ENCODE data around the gene RPL39.
A peak's percentile ranks its signal among the peaks of the same experiment; 100 is the strongest.
"Not testable (repeated sequence)": the region's sequence is repeated elsewhere in the genome, so short reads cannot be mapped to it uniquely, and the experiment has no call there.

The RPL39 gene

DNA sequence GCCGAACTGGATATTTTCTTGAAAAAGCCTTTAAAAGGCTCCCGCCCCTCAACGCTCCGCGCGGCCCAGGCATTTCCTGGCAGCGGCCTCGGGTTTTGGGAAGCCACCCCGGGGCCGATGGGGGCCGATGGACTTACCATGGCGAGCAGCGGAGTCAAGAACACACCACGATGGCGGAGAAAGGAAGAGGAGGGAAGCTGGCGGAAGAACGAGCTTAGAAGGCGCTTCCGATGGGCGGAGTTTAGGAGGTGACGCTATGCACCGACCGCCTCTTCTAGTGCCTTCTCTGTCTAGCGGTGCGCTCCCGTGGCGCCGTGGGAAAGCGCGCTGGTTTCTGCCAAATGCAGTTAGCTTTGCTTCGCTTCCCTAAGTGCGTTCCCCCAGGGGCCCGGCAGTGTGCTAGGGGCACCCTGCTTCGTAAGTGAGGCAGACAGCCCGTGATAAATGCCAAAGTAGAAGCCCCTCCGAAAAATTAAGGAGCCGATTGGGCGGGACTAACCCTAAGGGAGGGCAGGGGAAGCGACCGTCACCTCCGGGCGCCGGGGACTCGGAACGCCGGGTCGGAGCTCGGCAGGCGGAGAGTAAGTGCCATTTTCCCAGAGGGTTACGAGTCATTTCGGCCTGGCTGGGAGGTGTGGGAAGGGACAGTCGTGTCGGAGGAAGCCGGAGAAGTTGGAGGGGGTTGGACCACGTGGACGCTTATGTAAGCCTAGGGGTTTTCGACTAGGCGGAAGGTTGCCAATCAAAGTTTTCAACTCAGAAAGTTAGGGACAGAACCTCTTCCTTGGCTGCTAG is at the start of gene RPL39:
Gene RPL39 (minus strand): TSS at position 194 of the 795 bp plus-strand sequence. CDS start 54 bp downstream, at position 140.
- DNase-seq (ENCODE audit: low spot score), result peak; percentile 70

DNA sequence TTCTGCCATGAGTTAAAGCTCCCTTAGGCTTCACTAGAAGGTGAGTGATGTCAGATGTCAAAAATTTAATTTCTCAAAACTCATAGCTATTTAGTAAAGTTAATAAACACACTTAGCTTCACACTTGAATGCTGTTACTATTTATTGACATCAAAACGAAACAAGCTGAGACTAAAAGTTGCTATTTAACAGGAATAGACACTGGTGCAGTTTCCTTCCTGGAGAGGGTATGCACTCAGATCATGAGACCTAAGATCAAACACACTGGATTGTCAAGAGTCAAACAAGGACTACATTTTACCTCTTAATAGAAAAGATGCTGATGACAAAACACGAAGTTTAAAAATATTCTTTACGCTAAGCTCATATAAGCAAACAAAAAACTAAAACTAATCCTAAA is 42.5 kb upstream of the RPL39 start:
- no peak for DNase-seq (ENCODE audit: low spot score)

DNA sequence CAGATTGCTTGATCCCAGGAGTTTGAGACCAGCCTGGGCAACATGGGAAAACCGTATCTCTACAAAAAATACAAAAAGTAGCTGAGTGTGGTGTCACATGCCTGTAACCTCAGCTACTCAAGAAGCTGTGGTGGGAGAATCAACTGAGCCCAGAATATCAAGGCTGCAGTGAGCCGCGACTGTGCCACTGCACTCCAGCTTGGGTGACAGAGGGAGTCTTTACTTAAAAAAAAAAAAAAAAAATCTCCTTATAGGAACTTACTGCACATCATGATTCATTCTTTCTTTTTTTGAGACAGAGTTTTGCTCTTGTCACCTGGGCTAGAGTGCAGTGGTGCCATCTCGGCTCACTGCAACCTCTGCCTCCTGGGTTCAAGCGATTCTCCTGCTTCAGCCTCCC is 37.0 kb upstream of the RPL39 start:
- DNase-seq (ENCODE audit: low spot score), result no peak

DNA sequence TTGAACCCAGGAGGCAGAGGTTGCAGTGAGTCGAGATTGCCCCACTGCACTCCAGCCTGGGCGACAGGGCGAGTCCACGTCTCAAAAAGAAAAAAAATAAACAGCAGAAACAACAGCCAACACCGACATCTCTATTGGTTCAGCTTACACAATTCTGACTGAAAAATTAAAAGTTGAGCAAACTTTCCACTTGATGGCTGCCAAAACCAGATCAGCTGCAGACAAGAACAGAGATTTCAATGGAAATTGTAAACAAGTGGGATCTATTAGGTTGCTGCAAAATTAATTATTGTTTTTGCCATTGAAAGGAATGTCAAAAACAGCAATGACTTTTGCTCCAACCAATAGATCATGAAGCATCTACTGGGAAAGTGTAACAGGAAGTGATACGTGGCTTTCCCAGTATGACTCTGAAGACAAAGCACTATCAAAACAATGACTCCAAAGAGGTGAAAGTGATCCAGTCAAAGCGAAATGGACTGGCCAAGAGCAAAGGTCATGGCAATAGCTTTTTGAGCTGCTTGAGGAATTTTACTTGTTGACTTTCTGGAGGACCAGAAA is 35.0 kb upstream of the RPL39 start:
- no peak for DNase-seq (ENCODE audit: low spot score)

DNA sequence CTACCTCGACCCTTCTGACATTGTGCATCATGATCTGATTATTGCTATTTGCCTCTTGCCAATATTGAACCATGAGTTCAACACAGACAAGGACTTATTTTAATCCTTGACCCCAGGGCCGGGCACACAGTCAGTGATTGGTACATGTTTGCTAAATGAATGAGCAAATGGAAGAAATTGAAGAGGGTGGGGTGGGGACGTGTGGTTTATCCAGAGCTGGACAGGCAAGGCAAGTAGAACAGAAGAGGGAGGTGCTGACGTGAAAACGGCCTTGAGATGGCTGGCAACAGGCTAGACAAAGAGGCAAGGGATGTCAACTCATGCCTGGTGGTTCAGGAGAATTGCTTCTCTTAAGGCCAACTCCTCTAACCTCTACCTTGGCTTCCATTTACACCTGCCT is 32.8 kb upstream of the RPL39 start:
- not testable (repeated sequence) for DNase-seq (ENCODE audit: low spot score)

DNA sequence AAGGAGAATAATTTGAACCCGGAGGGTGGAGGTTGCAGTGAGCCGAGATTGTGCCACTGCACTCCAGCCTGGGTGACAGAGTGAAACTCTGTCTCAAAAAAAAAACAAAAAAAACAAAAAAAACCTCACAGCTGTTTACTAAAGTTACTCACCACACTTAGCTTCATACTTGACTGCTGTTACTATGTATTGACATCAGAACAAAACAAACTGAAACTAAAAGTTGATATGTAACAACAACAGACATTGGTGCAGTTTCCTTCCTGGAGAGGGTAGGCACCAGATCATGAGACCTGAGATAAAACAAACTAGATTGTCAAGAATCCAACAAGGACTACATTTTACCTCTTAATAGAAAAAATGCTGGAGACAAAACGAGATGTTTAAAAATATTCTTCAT is 30.3 kb upstream of the RPL39 start:
- peak; percentile 20 for DNase-seq (ENCODE audit: low spot score)

DNA sequence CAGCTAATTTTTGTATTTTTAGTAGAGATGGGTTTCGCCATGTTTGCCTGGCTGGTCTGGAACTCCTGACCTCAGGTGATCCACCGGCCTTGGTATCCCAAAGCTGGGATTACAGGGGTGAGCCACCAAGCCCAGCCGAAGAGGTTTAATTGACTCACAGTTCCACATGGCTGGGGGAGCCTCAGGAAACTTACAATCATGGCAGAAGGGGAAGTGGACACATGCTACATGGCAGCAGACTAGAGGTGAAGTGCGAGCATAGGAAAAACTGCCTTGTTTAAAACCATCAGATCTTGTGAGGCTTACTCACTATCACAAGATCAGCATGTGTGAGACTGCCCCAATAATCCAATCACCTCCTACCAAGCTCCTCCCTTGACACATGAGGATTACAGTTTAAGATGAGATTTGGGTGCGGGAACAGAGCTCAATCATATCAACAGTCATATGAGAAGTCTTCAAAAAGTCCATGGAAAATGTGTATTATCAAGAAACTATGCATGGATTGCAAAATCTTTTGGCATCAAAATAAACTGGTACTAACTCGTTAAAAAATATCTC is 25.8 kb upstream of the RPL39 start:
- DNase-seq (ENCODE audit: low spot score), result no peak

DNA sequence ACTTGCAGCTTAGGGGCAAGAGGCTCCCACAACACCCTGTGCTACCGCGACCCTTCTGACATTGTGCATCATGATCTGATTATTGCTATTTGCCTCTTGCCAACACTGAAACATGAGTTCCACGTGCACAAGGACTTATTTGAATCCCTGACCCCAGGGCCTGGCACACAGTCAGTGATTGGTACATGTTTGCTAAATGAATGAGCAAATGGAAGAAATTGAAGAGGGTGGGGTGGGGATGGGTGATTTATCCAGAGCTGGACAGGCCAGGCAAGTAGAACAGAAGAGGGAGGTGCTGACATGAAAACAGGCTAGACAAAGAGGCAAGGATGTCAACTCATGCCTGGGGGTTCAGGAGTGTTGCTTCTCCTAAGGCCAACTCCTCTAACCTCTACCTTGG is 24.9 kb upstream of the RPL39 start:
- no peak for DNase-seq (ENCODE audit: low spot score)

DNA sequence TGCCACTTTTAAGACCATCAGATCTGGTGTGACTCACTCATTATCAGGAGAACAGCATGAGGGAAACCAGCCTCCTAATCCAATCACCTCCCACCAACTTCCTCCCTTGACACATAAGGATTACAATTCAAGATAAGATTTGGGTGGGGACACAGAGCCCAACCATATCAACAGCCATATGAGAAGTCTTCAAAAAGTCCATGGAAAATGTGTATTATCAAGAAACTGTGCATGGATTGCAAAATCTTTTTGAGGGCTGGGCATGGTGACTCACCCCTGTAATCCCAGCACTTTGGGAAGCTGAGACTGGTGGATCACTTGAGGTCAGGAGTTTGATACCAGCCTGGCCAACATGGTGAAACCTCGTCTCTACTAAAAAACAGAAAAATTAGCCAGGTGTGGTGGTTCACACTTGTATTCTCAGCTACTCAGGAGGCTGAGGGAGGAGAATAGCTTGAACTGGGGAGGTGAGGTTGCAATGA is 17.8 kb upstream of the RPL39 start:
- DNase-seq (ENCODE audit: low spot score), result no peak

DNA sequence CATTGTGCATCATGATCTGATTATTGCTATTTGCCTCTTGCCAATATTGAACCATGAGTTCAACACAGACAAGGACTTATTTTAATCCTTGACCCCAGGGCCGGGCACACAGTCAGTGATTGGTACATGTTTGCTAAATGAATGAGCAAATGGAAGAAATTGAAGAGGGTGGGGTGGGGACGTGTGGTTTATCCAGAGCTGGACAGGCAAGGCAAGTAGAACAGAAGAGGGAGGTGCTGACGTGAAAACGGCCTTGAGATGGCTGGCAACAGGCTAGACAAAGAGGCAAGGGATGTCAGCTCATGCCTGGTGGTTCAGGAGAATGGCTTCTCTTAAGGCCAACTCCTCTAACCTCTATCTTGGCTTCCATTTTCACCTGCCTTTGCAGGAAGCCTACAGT is 17.0 kb upstream of the RPL39 start:
- not testable (repeated sequence) for DNase-seq (ENCODE audit: low spot score)

DNA sequence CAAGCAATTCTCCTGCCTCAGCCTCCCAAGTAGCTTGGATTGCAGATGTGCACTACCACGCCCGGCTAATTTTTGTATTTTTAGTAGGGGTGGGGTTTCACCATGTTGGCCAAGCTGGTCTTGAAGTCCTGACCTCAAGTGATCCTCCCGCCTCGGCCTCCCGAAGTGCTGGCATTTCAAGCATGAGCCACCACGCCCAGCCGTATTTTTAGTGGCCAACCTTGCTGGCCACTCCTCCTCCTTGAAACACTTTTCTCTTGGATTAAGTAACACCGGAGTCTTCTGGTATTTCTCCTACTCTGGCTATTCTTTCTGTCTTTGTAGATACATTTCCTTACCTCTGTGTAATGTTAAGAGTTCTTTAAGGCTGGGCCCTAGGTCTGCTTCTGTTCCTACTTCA is 11.1 kb upstream of the RPL39 start:
- DNase-seq (ENCODE audit: low spot score), result no peak

DNA sequence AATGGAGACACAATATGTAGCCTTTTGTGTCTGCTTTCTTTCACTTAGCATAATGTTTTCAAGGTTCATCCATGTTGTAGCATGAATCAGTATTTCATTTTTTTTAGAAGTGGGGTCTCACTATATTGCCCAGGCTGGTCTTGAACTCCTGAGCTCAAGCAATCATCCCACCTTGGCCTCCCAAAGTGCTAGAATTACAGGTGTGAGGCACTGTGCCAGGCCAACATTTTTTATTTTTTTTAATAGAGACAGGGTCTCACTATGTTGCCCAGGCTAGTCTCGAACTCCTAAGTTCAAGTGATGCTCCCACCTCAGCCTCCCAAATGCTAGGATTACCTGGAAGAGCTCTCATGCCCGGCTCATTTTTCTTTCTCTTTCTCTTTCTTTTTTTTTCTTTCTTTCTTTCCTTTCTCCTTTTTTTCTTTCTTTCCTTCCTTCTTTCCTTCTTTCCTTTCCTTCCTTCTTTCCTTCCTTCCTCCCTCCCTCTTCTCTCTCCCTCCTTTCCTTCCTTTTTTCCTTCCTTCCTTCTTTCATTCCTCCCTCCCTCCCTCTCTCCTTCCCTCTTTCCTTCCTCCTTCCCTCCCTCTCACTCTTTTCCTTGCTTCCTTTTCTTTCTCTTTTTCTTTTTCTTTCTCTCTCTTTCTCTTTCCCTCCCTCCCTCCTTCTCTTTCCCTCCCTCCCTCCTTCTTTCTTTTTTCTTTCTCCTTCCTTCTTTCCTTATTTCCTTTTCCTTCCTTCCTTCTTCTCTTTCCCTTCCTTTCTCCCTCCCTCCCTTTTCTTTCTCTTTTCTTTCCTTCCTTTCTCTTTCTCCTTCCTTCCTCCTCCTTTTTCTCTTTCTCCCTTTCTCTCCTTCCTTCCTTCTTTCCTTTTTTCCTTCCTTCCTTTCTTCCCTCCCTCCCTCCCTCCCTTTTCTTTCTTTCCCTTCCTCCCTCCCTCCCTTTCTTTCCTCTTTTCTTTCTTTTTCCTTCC is 10.1 kb upstream of the RPL39 start:
- no peak for DNase-seq (ENCODE audit: low spot score)

DNA sequence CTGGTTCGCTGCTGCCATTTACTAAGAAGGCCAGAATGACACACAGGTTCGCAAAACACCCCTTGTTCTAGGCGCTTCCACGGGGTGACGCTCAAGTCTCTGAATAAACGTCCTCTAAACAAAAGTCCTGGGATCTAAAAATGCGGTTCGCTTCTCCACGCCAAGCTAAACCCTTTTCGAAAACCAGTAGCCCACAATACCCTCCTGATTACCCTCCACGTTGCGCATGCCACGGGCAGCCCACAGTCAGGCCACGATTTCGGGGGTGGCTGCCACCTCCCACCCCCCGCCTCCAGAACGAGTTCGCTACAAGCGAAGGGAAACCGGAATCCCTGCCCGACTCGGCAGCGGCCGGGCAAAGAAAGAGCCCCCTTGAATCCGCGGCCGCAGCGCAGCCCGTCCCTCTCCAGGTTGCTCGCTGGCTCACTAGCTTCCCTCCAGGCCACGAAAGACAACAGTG is 423 bp downstream of the RPL39 start:
- peak; percentile 10 for DNase-seq (ENCODE audit: low spot score)

DNA sequence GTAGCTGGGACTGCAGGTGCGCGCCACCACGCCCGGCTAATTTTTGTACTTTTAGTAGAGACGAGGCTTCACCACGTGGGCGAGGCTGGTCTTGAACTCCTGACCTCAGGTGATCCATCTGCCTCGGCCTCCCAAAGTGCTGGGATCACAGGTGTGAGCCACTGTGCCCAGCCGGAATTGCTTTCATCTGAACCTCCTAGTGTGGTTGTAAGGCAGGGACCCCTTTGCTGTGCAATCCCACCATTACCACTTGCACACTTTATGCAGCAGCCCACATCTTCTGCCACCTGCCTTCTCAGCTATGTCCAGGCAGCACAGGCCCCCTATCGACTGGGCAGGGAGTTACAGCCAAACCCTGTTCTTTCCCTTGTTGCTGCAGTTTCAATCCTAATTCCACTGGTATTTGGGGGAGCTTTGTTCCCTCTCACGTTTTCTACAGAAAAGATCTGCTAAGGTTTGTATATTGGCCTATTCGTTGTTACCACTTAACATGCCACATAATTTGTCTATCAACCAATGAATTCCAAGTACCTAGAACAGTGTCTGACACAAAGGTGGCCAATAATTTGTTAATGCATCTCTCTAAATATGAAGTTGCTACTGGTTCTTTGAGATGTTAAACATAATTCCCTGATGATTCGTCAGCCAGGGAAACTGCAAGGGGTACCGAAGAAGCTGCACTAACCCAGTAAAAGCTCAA is 6.5 kb downstream of the RPL39 start:
- peak; percentile 29 for DNase-seq (ENCODE audit: low spot score)

DNA sequence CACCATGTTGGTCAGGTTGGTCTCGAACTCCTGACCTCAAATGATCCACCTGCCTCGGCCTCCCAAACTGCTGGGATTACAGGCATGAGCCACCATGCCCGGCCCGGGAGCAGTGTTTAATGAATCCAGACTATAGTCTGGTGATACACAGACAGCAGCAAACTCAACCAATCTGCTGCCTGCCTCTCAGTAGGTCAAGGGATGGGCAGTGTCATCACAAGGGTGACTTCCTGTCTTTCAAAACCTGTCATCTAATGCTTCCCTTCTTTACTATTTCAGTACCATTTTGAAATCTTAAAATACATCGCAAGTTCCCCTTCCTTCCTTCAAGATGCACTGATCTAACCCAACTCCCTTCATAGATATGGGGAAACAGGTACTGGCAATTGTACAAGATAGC is 8.4 kb downstream of the RPL39 start:
- DNase-seq (ENCODE audit: low spot score), result no peak

DNA sequence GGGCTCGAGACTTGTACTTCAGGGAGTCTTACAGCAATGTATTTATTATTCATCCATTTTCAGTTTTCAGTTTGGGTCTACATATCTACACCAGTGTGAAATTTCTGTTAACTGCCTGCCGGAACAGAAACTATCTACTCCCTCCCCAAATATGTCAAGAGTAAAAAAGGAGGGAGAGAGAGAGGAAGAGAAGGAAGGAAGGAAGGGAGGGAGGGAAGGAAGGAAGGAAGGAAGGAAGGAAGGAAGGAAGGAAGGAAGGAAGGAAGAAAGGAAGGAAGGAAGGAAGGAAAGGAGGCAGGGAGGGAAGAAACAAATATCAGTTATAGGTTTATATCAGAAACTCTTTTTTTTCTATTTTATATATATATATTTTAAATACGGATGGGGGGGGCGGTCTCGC is 12.6 kb downstream of the RPL39 start:
- no peak for DNase-seq (ENCODE audit: low spot score)

DNA sequence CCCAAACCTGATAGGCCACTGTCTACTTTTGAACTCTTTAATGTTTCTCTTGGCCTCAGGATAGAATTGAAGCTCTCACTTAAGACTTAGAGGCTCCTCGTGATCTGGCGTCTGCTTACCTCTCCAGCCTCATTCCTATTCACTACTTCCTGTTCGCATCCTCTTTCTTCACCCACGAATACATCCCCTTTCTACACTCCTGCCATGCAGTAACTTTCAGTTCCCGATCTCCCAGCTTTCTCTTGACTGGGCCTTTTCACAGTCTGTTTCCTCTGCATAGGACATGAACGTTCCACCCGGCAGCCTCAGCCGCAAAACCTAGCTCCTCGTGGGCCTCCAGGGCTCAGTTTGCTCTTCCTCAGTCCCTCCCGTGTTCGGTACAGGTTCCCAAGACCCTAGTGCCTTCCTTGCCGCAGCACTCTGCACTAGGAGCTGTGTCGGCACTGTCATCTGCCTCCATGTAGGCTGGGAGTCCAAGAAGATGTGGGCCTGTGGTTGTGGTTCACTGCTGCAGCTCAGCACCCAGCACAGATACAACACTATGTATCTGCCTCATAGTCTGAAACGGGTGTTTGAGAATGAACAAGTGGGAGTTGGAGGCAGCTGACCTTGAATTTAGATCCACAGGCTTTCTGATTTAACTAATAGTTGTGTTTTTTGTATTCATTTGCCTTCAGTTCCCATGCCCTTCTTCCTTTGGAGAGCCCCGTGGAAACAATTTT is 15.8 kb downstream of the RPL39 start:
- DNase-seq (ENCODE audit: low spot score), result no peak

DNA sequence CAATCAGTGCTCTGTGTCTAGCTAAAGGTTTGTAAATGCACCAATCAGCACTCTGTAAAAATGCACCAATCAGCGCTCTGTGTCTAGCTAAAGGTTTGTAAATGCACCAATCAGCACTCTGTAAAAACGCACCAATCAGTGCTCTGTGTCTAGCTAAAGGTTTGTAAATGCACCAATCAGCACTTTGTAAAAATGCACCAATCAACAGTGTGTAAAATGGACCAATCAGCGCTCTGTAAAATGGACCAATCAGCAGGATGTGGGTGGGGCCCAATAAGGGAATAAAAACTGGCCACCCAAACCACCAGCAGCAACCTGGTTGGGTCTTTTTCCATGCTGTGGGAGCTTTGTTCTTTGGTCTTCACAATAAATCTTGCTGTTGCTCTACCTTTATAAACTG is 22.0 kb downstream of the RPL39 start:
- DNase-seq (ENCODE audit: low spot score), result not testable (repeated sequence)

DNA sequence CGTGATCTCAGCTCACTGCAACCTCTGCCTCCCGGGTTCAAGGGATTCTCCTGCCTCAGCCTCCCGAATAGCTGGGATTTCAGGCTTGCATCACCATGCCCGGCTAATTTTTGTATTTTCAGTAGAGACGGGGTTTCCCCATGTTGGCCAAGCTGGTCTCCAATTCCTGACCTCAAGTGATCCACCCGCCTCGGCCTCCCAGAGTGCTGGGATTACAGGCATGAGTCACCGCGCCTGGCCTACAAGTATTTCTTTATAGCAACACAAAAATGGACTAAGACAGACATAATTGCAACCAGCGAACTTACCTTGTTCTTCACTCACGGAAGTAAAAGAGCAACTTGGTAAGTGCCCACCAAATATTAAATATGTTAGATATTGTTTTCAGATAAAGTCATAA is 23.0 kb downstream of the RPL39 start:
- not testable (repeated sequence) for DNase-seq (ENCODE audit: low spot score)

DNA sequence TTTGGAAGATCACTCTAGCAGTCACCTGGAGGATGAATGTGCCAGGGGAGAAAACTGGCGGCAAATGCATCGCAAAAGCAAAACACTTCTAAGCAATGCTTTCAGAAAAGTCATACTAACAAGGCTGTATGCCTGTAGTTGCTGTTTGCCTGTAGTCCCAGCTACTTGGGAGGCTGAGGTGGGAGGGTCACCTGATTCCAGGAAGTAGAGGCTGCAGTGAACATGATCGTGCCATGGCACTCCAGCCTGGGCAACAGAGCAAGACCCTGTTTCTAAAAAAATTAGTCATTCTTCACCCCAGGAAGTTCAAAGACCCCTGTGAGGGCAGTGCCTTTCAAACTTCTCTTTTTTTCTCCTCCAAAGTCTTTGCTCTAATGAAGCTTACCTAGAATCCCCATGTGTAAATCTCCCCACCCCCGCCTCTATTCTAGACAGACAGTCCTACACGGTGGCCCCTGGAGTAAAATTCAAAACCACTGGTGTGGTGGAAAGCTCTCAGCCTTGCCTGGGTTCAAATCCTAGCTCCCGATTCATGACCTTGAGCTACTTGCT is 27.5 kb downstream of the RPL39 start:
- no peak for DNase-seq (ENCODE audit: low spot score)
